ENCODE measurements around the gene SLC30A7.
"Not testable (repeated sequence)": the region's sequence is repeated elsewhere in the genome, so short reads cannot be mapped to it uniquely, and the experiment has no call there.

The SLC30A7 gene

DNA sequence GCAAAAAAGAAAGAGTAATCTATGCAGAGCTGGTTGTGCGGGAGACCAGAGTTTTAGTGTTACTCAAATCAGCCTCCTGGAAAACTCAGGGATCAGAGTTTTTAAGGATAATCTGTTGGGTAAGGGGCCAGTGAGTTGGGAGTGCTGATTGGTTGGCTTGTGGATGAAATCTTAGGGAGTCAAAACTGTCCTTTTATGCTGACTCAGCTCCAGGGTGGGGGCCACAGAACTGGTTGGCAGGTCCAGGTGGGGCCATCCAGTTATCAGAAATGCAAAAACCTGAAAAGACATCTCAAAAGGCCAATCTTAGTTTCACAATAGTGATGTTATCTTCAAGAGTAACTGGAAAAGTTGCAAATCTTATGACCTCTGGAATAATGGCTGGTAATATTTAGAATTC, 4.5 kb upstream of the SLC30A7 start:
- DNase-seq, result no peak

DNA sequence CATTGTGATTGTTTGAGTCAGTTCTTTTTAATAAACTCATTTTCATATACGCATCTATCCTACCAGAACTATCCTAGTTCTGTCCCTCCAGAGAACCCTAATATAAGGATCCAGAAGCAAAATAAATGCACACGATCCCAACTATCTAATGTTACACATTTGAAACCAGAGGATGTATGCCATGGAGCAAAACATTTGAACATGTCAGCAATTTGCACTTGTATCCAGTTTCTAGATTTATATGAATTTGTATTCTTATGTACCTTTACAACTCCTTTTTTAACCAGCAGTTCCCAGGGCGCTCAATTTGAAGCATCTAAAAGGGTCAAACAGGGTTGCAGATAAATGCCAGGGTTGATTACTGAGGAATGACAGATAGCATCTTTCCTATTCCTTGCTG, 3.3 kb upstream of the SLC30A7 start:
- no peak for DNase-seq

DNA sequence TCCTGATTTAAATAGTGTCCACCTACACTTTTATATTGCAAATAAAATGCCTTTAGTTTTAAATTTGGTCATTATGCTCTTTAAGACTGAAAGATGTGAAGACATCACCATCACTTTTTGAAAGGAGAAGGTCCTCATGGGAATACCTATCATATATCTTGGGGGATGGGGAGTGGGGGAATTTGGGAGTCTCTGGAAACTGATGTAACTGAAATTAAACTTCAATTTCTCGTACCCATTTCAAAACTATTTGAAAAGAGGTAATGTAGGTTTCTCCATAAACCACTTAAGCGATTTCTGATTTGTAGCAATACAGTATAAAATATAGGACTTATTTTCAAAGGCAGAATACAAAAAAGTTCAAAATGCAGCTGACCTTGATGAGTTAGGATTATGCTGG, 2.2 kb upstream of the SLC30A7 start:
- no peak for DNase-seq

DNA sequence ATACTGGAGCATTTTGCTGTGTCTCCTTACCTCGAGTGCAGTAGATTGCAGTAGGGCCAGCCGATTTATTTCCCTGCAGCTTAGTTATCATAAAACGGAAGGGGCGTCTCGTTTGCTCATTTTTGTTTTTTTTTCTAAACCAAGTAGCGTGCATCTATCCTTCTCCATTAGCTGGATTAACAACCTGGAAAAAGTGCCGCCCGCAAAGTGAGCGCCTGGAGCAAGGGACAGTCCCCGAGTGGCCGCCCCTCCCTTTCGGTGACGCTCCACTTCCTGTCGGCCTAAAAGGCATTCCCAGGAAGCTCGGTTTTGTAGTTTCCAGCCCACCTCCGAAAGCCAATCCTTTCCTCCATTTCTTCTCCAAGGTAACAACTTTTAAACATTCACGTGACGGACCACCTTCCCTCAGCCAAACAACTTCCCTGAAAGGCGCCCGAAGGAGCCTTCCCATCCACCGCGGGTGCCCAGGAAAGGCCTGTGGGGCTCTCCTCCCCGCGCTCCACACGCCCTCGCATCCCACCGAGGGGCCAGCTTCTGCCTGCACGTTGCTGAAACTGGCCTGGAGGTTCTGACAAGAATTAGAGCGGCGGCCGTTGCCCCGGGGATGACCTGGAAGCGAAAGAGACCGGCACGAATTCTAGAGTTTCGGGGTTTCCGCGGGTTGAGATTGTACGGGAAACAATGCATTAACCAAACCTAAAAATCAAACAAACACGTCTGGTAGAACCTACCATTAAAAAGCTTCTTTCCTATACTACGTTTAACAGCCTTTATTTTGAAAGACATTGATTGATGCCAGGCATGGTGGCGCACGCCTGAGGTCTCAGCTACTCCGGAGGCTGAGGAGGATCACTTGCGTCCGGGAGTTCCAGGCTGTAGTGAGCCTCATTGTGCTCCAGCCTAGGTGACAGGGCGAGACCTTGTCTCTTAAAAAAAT, 1.0 kb upstream of the SLC30A7 start, which contains the start of gene EXTL2:
Gene EXTL2 (minus strand): TSS at position 240 of the 937 bp plus-strand sequence. CDS start 6,085 bp downstream, outside the sequence.
- peak; percentile 73 to 81 for DNase-seq

DNA sequence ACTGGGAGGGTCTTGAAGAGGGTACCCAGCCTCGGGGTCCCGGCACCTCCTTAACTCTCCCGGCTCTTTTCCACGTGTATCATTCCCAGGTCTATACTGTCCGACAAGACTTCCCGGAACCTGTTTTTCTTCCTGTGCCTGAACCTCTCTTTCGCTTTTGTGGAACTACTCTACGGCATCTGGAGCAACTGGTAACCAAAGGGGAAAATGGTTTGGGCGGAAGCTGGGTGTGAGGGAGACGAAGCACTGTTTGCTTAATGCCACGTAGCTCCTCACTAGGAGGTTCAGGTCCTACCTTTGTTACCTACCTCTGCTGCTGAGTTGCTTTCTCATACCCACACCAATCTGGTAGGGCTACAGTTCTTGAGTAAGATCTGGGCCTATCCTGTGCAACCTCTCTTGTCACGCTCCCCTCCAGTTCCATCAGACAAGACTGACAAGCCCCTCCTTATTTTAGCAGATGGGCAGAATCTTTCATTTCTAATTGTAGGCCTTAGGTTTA, 642 bp downstream of the SLC30A7 start:
- DNase-seq, result peak; percentile 29 to 61

DNA sequence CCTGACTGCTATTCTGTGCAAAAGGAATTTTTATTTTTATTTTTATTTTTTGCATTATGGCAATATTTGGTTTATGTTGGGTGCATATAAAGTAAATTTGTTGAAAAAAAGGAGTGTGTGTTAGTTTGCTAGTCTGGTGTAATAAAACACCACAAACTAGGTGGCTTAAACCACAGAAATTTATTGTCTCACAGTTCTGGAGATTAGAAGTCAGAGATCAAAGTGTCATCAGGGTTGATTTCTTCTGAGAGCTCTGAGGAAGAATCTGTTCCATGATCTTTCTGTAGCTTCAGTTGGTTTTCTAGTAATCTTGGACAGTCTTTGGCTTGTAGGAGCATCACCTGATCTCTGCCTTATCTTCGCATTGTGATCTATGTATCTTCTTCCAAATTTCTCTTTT, 6.5 kb downstream of the SLC30A7 start:
- DNase-seq, result no peak

DNA sequence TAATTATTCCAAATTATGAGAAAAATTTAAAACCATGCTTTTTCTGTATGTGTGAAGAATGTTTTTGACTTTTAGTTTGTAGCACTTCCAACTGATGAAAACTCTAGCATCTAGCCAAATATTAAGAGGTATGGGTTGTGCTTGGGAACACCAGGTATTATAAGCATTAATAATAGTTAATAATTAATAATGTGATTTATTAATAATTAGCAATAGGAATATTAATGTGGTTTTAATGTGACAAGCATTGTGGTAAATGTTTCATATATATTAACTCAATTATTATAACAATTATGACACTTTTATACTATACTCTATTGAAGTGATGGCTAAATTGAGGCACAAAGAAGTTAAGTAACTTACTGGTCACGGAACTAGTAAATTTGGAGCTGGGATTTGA, 7.9 kb downstream of the SLC30A7 start:
- DNase-seq, result no peak

DNA sequence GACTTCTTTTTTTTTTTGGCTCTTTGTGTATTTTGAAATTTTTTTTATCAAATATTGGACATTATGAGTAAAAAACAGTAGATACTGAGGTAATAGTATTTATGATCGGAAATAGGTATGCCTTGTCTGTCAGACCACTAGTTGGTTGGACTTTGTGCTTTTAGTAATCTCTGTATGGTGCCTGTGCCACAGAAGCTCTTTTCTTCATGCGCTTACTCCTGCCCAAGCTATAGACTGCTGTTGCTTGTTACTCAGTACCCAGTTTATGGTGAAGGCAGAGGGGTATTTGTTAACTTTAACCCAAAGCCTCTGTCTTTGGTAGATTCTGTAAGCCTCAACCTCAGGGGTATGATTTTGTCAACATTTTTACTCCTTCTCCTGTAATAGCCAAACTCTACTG, 8.6 kb downstream of the SLC30A7 start:
- DNase-seq, result no peak

DNA sequence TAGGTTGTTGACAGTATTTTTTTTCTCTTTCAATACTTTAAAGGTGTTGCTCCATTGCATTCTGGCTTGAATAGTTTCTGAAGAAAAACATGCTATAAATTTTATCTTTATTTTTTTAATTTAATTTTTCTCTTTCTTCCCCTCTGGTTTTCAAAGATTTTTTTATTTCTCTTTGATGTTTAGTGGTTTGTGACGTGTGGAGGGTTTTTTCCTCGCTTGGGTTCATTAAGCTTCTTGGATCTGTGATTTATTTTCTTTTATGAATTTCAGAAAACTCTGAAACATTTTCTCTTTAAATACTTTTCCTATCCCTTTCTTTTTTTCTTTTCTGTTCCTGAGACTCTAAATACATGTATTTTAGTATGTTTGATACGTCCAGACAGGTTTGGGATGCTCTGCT, 9.3 kb downstream of the SLC30A7 start:
- no peak for DNase-seq

DNA sequence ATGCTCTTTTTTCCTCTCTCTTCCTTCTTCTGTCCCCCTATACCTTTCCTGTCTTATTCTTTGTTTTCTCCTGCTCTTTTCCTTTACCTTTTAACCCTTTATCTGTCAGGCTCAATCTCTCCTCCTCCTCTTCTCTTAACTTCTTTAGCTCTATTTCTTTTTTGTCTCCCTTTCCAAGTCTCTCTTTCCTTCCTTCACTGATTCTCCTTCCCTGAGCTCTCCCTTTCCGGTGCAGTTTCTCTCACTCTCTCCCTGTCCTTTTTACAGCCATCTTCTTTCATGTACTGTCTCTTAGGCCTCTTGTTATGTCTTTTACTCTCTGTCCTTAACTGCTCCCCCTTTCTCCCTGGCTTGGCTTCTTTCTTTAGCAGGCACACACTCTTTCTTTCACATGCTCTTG, 12.0 kb downstream of the SLC30A7 start:
- no peak for DNase-seq

DNA sequence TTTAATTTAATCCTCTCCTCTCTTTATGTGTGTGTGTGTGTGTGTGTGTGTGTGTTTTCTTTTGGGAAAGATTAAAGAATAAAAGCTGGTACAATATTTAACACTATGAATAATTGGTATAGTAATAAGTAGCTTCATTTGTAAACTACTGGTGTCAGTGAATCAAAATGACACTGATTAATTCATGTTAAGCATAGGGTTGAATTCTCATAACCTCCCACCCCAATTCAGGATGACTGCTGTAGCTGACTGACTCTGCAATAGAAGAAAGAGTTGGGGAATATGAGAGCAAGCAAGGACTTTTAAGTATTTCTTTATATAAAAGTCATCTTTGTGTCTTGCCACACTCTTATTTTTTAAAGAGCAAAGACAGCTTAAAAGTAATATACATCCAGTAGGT, 13.1 kb downstream of the SLC30A7 start:
- DNase-seq, result no peak

DNA sequence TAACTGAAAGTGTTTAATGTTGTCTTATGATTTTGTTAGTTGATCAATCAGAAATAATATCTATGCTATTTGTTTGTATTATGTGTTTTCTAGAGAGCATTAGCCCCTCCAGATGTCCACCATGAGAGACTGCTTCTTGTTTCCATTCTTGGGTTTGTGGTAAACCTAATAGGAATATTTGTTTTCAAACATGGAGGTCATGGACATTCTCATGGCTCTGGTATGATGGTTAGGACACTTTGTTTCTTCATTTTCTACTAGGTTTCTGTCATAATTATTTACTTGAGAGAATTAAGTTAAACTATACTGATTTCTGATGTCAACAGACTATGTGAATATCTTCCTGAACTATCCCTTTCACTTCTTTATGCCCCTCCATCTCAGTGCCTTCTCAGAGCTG, 16.1 kb downstream of the SLC30A7 start:
- DNase-seq, result no peak

DNA sequence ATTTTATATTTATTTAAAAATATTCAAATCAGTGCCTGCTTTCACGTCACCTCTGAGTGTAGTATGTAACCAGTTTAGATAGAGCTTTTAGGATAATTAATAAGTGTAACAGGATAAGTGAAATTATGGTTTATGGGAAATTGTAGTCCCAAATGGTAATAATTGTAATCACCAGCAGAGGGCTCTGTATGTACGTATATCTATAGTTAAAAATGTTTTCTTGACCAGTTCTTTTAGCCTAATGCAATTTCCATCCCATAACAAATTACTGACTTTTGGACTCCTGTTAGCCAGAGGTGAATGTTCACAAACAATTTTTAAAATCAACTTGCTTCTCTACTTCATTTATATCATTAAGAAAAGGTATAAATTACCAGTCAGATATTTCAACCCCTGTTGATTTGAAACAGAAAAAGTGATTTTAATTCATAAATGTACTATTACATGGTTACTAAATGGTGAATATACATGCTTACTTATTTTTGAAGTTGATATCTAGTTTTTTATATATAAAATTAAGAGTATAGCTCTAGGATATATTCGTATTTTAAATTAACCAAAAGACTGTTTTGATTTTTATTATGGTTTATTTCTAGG, 25.3 kb downstream of the SLC30A7 start:
- DNase-seq, result no peak

DNA sequence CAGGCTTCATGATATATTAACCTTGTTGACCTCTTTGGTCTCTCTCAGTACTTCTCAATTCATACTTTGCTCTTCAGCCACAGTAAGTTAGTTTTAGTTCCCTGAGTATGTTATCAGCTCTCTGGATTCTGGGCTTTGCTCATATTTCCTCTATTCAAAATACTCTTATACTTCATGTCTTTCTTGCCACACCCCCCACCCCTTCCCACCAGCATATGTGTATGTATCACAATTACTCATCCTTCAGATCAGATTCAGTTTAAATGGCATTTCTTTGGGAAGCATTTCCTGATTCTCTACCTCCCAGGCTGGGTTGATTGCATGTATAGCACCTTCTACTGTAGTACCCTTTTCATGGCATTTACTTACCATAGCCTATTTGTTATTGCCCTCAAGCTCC, 28.3 kb downstream of the SLC30A7 start:
- peak; percentile 35 to 40 for DNase-seq

DNA sequence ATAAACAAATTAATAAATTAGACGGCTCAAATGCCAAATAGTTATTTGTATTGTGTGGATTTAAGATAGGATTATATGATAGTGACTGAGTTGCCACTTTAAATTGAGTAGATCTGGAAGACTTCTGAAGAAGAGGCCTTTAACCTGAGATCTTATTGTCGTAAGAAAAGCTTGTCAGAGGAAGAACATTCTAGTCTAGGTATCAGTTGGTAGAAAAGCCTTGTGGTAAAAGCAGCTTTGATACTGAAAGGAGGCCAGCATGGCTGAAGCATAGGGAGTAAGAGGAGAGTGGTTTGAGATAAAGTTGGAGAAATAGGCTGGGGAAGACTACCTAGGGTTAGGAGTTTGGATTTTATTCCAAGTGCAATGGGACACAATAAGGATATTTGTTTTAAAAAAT, 29.1 kb downstream of the SLC30A7 start:
- no peak for DNase-seq

DNA sequence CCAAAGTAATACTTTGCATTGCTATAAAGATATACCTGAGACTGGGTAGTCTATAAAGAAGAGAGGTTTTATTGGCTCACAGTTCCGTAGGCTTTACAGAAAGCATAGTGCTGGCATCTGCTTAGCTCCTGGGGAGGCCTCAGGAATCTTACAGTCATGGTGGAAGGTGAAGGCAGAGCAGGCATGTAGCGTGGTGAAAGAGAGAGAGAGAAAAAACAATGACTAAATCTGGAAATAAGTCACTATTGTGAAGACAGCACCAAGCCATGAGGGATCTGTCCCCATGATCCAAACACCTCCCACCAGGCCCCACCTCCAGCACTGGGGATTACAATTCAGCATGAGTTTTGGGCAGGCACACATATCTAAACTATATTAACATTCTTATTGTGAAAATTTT, 30.4 kb downstream of the SLC30A7 start:
- DNase-seq, result no peak

DNA sequence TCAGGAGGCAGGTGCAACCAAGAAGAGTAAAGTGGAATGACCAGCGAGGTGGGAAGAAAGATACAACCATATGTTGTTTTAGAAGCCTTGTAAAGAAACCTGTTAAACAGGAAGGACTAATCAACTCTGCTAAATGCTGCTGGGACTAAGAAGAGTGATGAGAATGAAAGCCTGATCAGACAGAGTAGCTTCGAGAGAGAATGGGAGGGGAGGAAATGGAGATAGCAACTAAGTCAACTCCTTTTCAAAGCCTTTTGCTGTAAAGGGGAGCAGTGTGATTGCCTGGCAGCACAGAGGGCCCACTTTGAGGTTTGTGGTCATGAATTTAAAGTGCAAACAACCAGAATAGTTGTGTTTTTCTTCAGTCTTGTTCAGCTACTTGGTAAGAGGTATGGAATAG, 31.4 kb downstream of the SLC30A7 start:
- peak in 1 of 2 donors; percentile 10 for DNase-seq

DNA sequence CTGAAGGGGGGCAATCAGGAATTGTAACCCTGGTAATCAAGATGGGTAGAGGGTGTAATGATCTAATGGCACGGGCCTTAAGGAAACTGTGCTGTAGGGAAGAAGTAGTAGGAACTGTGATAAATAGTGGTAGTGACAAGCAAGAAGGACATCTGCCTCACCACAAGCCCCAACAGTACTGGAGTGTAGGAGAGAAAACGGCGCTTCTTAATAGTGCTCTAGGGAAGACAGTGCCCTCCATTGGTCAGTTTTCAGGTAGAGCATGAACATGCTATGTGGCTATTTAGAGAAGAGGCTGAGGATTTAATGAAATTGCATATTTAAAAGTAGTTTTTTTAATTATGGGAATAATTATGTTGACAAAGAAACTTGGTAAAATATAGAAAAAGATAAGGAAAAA, 32.2 kb downstream of the SLC30A7 start:
- DNase-seq, result no peak

DNA sequence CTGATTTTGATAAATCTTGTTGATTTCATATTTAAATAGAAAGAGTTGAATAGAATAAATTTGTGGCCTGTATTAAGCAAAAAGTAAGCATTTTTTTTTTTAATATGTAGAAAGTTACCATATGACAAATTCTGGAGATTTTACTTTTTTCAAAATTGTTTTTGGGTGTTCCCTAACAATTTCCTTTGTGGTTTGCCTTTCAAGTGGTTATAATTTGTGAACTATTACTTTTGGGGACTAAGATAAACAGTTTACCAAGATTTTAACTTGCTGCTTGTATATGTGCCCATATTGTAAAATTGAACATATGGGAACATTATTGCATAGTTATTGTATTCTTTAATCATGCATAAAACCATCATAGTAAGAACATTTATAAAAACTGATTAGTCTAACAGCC, 34.6 kb downstream of the SLC30A7 start:
- DNase-seq, result no peak

DNA sequence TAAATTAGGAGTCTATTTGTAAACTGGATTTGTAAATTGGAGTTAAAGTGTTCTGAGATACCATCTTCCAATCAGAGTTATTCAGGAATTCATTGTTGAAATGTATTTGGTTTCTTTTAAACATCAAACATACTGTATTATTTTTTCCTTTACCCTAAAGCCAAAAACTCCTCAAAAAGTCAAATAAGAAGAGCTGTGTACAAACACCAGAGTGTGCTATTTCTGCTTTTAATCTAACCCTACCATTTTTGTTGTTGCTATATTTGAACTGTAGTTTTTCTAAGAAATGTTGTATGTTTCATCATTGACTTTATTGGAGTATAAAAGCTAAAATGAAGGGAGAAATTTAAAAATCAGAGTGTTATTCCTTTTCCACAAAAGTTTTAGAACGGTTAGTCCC, 35.8 kb downstream of the SLC30A7 start:
- no peak for DNase-seq

DNA sequence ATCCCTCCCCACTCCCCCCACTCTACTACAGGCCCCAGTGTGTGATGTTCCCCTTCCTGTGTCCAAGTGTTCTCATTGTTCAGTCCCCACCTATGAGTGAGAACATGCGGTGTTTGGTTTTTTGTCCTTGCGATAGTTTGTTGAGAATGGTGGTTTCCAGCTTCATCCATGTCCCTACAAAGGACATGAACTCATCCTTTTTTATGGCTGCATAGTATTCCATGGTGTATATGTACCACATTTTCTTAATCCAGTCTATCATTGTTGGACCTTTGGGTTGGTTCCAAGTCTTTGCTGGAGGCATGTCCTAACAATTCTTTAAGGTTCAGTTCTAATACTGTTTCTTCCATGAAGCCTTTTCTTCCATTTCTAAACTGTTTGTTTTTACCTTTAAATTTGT, 37.7 kb downstream of the SLC30A7 start:
- DNase-seq, result not testable (repeated sequence)

DNA sequence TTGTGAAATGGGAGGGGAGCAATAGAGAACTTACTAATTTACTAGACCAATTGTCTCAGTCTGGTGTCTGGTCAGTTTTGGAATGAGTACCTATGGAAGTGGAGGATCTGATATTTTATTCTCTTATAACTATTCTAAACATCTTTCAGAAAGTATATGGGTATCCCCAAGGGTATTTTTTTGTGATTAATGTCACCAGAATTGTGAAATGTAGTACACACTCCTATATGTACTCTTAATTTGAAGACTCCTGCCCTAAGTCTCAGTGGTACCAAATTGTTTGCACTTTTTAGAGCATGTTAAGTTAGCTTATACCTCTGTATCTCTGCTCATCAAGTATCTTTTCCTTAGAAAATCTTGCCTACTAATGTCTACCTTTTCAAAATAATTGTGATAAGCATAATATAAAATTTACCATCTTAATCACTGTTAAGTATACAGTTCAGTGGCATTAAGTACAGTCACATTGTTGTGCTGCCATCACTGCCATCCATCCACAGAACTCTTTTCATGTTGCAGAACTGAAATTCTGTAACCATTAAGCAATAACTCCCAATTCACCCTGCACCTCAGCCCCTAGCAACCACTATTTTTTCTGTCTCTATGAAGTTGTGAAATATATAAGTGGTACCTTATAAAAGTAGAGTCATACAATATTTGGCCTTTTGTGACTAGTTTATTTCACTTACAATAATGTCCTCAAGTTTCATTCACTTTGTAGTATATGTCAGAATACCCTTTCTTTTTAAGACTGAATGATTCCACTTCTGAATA, 40.5 kb downstream of the SLC30A7 start:
- no peak for DNase-seq

DNA sequence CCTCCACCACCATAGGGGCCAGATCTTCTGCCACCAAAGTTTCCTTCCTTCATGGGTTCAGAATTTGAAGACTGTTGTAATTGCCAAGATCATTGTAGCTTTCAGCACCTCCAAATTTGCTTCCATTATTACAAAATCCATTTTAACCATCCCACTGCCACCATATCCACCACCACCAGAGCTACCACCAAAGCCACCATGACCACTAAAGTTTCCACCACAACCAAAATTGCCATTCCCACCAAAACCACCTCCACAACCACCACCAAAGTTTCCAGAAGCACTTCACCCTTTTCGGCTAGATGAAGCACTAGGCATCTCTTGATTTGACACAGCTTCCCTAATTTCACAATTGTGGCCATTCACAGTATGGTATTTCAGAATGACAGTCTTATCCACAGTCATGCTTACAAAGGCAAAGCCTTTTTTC, 45.2 kb downstream of the SLC30A7 start:
- peak in 1 of 2 donors; percentile 54 for DNase-seq

Data from stimulated activated CD4-positive, alpha-beta T cell treated with anti-CD3 and anti-CD28 coated beads, Interleukin-2, amount 100 ng/mL, for 24 hours (primary cell).